ENCODE data around the gene DMKN.

The DMKN gene, protein sequence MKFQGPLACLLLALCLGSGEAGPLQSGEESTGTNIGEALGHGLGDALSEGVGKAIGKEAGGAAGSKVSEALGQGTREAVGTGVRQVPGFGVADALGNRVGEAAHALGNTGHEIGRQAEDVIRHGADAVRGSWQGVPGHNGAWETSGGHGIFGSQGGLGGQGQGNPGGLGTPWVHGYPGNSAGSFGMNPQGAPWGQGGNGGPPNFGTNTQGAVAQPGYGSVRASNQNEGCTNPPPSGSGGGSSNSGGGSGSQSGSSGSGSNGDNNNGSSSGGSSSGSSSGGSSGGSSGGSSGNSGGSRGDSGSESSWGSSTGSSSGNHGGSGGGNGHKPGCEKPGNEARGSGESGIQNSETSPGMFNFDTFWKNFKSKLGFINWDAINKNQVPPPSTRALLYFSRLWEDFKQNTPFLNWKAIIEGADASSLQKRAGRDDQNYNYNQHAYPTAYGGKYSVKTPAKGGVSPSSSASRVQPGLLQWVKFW

GRCh38 chr19:35513628-35514281 lies at the start of gene DMKN:
TSS of gene DMKN (minus strand) at chr19:35513649. CDS start at chr19:35513475, 174 bp downstream.
- no peak for DNase-seq

DNA sequence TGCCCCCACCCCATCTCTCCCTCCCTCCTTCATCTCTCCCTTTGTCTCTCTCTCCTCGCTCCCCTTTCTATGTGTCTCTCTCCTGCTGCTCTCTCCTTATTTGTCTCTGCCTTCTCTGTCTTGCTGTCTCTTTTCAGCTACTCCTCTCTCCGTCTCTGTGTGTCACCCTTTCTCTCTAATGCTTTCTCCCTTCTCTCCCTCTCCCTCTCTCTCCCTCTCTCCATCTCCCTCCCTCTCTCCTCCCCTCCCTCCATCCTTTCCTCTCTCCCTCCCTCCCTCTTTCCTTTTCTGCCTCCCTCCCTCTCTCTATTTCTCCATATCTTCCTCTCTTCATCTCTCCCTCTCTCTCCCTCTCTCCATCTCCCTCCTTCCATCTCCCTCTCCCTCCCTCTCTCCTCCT lies 49.3 kb upstream of the DMKN start:
- no peak for DNase-seq

- DNase-seq = no peak
Measured at GRCh38 chr19:35562336-35562735, 48.9 kb upstream of the DMKN start.

GRCh38 chr19:35561436-35561835 lies 48.0 kb upstream of the DMKN start:
- no peak for DNase-seq

DNA sequence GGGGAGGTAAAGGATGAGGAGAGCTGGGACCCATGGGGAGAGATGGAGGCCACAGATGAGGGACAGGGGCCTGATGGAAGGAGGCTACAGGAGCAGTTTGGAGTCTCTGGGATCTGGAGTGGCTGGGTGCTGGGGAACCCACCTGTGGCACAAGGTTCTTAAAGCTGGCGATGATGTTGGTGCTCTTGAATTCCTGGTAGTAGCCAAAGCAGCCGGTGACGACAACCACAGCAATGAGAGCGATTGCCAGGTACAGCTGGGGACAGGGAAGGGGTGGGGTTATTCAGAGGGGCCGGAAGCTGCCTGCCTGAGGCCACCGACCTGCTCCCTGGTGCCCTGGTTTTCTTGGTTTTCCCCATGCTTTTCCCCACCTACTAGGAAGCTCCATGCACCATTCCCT lies 47.2 kb upstream of the DMKN start:
- no peak for DNase-seq

DNA sequence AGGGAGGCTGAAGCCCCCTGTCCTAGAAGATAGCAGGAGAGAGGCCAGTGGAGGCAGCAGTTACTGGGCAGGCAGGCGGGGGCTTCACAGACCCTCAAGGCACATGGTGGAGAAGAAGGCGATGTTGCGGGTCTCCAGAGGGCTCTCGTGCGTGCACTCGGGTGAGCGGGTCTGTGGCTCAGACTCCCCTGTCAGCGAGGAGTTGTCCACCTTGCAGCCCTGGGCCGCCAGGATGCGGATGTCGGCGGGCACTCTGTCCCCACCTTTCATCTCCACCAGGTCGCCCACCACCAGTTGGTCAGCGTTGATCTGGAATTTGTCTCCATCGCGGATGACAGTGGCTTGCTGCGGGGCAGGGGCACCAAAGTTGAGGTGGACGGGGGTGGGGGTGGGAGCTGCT lies 46.8 kb upstream of the DMKN start:
- no peak for DNase-seq

GRCh38 chr19:35559781-35560180 lies 46.3 kb upstream of the DMKN start:
- no peak for DNase-seq

GRCh38 chr19:35559281-35559659 lies 45.8 kb upstream of the DMKN start:
- peak in 1 of 3 experiments; percentile 14 for DNase-seq

GRCh38 chr19:35558400-35559280 lies 45.2 kb upstream of the DMKN start:
- peak in 1 of 3 experiments; percentile 8 for DNase-seq

- DNase-seq = peak; percentile 27 to 87 (median 79)
Measured at GRCh38 chr19:35557539-35558399, 44.3 kb upstream of the DMKN start.

DNA sequence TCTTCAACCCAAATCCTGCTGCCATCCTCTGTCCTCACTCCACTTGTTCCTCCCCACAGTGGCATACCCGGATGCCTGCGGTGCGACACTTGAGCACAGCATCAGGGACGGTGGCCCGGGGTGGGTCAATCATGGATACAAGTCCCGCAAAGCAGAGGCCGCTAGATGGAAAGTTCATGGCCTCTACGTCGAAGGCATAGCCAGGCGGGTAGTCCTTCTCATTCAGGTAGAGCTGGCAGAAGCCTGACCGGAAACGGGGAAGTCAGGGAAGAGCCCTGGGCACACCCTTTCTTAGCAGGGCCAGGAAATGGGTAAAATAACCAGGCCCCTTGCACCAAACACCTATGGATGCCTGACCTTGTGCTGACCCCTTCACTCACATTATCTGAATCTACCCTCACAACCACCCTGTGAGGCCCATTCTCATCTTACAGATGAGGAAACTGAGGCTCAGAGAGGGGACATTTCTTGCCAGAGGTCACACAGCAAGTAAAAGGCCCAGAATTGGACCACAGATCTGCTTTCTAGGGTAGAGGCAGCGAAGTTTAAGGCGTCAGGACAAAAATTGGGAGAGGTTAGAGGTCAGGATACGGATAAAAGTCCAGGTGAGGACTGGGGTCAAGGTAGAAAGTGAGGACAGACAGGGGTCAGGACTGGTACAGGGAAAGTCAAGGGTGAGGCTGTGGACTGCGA lies 43.5 kb upstream of the DMKN start:
- no peak for DNase-seq

DNA sequence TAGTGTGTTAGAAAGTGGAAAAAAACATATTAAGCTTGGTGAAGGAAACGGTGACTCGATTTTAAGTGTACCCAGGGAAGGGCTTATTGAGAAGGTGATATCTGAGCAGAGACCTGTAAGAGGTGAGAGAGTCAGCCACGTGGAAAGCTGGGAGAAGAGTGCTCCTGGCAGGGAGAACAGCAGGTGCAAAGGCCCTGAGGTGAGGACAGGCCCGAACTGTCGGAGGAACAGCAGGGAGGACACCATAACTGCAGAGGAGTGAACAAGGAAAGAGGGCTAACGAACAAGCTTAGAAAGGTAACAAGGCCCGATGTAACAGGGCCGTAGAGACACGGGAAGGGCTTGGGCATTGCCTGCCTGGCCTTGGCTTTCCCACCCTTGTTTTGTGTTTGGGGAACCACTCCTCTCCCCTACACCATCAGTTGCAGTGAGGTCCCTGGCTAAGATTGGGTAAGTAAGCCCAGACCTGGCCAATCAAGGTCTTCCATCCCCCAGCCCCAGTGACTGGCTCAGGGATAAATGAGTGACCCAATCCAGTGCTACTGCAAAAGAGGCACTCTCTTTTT lies 42.7 kb upstream of the DMKN start:
- no peak for DNase-seq

GRCh38 chr19:35555301-35556005 lies 42.0 kb upstream of the DMKN start:
- DNase-seq = peak in 1 of 3 experiments; percentile 51

GRCh38 chr19:35554076-35554475 lies 40.6 kb upstream of the DMKN start:
- no peak for DNase-seq

DNA sequence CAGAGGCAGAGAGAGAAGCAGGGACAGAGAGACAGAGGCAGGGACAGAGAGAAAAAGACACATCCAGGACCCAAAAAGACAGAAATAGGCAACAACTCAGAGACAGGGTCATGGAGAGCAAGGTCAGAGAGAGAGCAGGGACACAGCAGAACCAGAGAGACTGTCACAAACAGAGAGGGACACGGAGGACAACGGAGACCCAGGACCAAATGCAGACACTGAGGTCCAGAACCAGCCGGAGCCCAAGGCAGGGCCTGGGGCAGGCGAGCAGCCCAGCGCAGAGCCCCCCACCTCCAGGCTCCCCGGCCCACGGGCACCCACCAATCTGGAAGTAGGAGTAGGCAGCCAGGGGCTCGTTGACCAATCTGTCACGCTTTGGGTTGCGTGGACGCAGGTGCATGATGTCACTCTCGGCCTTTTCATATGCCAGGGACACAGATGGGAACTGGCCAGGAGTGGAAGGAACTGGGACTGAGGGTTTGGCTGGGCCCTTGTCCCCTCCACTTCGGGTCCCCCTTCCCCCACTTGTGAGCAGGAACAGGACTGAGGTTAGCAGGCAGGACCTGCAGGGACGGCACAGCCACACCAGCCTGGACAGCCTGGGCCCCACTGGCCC lies 40.0 kb upstream of the DMKN start:
- DNase-seq = no peak

DNA sequence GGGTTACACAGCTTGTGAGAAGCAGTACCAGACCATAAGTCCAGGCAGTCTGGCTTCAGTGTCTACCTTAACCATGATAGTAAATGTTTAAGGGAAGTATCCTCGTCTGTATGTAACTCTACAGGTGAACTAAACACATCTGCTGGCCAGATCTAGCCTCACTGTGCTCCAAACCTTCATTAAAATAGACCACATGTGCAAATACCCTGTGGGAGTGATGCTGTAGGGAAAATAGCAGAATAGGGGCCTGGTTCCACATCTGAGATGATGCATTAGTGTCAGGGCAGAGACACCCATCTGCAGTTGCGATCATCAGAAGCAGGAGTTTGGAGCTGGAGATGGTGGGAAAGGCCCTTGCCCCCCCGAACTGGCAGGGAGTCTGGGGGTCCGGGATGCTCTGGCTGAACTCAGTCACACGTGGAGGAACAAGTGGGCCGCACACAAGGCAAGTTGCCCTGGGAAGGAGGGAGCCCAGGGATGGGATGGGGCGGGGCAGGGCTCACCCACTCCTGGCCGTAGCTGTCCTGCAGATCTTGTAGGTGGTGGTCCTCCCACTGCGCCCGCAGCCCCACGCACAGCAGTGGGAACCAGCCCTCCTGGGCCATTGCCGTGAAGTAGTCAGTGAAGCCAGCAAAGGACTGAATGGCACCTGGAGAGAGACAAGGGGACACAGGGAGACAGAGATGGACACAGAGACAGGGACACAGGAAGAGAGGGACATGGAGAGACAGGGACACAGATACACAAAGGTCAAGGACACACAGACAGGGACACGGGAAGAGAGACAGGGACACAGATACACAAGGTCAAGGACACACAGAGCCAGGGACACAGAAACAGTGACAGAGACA lies 39.3 kb upstream of the DMKN start:
- DNase-seq = no peak

GRCh38 chr19:35551091-35551810 lies 37.8 kb upstream of the DMKN start:
- DNase-seq = no peak

- DNase-seq = no peak
Measured at GRCh38 chr19:35549879-35550523, 36.6 kb upstream of the DMKN start.

Data from NCI-H1417 (cell line).